GM13976 (cell line): Measurements from ENCODE around the gene HLA-G.
"Not testable (repeated sequence)": the region's sequence is repeated elsewhere in the genome, so short reads cannot be mapped to it uniquely, and the experiment has no call there.

Source experiments
- DNase-seq: peaks from one replicate; pipeline ENCODE4 v3.0.0; 2012; ENCODE audit warnings: low spot score
- in situ Hi-C: fragments of 300-500 bp; cut with MboI; formaldehyde crosslinking; loops from one replicate; pipeline ENCODE4 v1.12.0; 2022; ENCODE audit warnings: low sequenced_read_pairs, mixed read lengths, inconsistent platforms; ENCODE audit not compliant: unreplicated experiment
- TF ChIP-seq, protein P1 (sequence below): IDR thresholded peaks from 2 replicates; pipeline ENCODE4 v1.5.1; 2012; ENCODE audit warnings: borderline replicate concordance, mild to moderate bottlenecking; ENCODE audit not compliant: insufficient read depth; ENCODE audit errors: extremely low read depth, missing control alignments, control extremely low read depth

Gene HLA-G

DNA sequence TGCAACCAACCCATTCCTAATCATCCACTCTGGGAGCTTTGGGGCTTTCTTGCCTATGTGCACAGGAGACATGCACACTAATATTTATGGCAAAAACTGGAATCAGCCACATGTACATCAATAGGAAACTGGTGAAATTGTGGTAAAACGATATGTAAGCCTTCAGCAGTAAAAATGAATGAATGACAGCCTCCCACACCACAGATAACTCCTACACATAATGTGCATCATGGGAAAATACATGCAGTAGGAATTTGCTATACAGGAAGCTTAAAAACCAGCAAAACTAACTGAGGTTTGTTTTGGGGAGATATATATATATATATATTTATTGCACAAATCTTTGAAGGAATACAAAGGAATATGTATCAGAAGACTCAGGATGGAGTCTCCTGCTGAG is 47.6 kb downstream of the HLA-G start:
- no peak for DNase-seq
- TF ChIP-seq, protein P1, sequence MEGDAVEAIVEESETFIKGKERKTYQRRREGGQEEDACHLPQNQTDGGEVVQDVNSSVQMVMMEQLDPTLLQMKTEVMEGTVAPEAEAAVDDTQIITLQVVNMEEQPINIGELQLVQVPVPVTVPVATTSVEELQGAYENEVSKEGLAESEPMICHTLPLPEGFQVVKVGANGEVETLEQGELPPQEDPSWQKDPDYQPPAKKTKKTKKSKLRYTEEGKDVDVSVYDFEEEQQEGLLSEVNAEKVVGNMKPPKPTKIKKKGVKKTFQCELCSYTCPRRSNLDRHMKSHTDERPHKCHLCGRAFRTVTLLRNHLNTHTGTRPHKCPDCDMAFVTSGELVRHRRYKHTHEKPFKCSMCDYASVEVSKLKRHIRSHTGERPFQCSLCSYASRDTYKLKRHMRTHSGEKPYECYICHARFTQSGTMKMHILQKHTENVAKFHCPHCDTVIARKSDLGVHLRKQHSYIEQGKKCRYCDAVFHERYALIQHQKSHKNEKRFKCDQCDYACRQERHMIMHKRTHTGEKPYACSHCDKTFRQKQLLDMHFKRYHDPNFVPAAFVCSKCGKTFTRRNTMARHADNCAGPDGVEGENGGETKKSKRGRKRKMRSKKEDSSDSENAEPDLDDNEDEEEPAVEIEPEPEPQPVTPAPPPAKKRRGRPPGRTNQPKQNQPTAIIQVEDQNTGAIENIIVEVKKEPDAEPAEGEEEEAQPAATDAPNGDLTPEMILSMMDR = no peak
- in situ Hi-C loops = no loop called here

DNA sequence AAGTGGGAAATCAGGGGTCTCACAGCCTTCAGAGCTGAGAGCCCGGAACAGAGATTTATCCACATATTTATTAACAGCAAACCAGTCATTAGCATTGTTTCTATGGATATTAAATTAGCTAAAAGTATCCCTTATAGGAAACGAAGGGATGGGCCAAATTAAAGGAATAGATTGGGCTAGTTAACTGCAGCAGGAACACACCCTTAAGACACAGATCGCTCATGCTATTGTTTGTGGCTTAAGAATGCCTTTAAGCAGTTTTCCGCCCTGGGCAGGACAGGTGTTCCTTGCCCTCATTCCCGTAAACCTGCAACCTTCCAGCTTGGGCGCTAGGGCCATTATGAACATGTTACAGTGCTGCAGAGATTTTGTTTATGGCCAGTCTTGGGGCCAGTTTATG is 48.1 kb downstream of the HLA-G start:
- DNase-seq, in situ Hi-C loops: not testable (repeated sequence)
